BJ (cell line): Measurements from ENCODE around the gene LRRC59. TPM values are rescaled to one million over a fixed set of nuclear protein-coding genes. Genes with fewer than 3 reads are reported as not detected.

Experiments used
- CTCF ChIA-PET: fragments of 350-600 bp; formaldehyde crosslinking; extraction: SDS; loops from one replicate; lab custom pipeline; 2021; ENCODE audit warnings: antibody characterized with exemption, inconsistent platforms; lab: Yijun Ruan, JAX
- POLR2A ChIA-PET: fragments of 300-600 bp; sonication (Branson Sonifier 250); formaldehyde crosslinking; extraction: SDS; loops from one replicate; lab custom pipeline; 2021; ENCODE audit warnings: antibody characterized with exemption; lab: Charles Lee
- DNase-seq: peaks from one replicate; pipeline ENCODE4 v3.0.0-alpha.2; 2011; ENCODE audit warnings: low read depth
- H3K27me3 ChIP-seq: 2 replicates; pipeline ENCODE4 v1.6.0; 2011; ENCODE audit warnings: low read length; ENCODE audit not compliant: control insufficient read depth, insufficient read depth
- H3K36me3 ChIP-seq: 2 replicates; pipeline ENCODE4 v1.5.1; 2011; ENCODE audit warnings: low read length; ENCODE audit not compliant: control insufficient read depth, insufficient read depth
- H3K4me3 ChIP-seq: 2 replicates; pipeline ENCODE4 v1.5.1; 2011; ENCODE audit warnings: low read depth, mild to moderate bottlenecking, control low read depth, low read length
- polyA plus RNA-seq: library from polyadenylated mRNA; depleted of rRNA; stranded (reverse); fragments of >200 nt; gene quantifications from 2 replicates; pipeline ENCODE4 v1.2.3, GENCODE V29; 2011
- TF ChIP-seq, protein P1 (sequence below): IDR thresholded peaks from 2 replicates; pipeline ENCODE4 v1.5.1; 2011; ENCODE audit warnings: low read depth, mild to moderate bottlenecking, control low read depth, inconsistent platforms, low read length, moderate library complexity; ENCODE audit not compliant: insufficient read depth

Gene LRRC59
- polyA plus RNA-seq, 1 experiment: 110 TPM

DNA sequence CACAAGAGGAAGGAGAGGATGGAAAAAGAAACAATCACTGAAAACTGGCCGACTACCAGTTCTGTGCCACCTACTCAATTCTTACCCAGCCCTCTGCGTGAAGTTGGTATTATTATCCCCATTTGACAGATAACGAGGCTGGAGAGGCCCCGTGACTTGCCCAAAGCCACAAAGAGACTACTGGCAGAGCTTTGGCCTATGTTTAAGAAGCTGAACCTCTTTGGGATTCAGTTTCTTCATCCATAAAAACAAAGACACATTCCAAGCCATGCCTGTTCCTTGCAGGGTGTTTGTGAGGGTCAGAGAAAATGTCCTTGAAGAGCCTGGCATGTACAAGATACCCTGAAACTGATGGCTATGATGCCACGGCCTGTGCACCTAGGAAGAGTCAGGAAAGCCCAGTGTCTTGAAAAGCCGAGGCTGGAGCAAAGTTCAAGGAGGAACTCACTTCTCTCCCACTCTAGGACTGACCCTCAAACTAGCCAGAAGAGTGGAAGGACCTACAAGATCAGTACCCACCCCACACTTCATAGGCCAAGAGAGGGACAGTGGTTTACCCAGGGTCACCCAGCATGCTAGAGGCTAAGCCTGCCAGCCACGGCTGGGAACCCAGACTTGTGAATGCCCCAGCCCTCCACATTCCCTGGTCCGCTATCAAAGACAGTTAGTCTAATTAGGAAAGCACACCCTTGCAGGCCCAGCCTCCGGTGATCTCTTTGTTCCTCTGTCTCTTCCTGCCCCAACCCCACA lies 27.1 kb upstream of the LRRC59 start:
- ChIA-PET CTCF (interaction anchor here (1.0 to 1.1 kb wide), 2 partner anchors 27 to 59 kb away, joined by 3 read pairs; partner anchors contain the start of gene LRRC59), POLR2A (no interaction called here)
- Histone ChIP-seq H3K36me3 (no peaks in the 10 kb centered on the region), H3K27me3 (no peaks in the 10 kb centered on the region), H3K4me3 (no peak overlapping the region)
- TF ChIP-seq, protein P1, sequence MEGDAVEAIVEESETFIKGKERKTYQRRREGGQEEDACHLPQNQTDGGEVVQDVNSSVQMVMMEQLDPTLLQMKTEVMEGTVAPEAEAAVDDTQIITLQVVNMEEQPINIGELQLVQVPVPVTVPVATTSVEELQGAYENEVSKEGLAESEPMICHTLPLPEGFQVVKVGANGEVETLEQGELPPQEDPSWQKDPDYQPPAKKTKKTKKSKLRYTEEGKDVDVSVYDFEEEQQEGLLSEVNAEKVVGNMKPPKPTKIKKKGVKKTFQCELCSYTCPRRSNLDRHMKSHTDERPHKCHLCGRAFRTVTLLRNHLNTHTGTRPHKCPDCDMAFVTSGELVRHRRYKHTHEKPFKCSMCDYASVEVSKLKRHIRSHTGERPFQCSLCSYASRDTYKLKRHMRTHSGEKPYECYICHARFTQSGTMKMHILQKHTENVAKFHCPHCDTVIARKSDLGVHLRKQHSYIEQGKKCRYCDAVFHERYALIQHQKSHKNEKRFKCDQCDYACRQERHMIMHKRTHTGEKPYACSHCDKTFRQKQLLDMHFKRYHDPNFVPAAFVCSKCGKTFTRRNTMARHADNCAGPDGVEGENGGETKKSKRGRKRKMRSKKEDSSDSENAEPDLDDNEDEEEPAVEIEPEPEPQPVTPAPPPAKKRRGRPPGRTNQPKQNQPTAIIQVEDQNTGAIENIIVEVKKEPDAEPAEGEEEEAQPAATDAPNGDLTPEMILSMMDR: no peak
- DNase-seq: no peak

DNA sequence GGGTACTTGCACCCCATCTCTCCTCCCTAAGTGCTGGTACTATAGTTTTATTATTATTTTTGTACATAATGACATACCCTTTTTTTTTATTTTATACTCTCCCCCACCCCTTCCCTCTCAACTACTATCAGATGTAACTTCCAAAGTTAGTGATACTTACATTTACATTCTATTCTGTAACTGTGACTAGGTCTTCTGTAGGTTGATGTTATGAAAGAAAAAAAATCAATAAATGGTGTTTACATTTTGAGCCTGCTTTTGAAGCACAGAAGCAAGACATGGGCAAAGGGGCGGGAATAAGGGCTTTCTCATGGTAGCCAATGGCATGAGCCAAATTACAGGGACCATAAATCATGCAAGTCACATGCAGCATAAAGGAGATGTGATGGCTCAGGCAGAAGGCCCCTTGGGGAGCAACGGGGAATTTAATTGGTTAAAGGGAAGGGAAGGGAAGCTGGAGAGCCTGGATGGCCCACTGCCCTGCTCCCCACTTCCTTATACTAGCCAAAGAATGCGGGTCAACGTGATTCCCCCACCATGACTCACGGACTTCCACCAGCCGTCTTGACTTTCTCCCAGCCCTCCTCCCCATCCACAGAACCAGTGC lies 26.3 kb upstream of the LRRC59 start:
- ChIA-PET POLR2A (no interaction called here), CTCF (interaction anchor here (1.0 to 1.1 kb wide), 2 partner anchors 26 to 59 kb away, joined by 3 read pairs; partner anchors contain the start of gene LRRC59)
- H3K4me3 ChIP-seq: no peak overlapping the region

DNA sequence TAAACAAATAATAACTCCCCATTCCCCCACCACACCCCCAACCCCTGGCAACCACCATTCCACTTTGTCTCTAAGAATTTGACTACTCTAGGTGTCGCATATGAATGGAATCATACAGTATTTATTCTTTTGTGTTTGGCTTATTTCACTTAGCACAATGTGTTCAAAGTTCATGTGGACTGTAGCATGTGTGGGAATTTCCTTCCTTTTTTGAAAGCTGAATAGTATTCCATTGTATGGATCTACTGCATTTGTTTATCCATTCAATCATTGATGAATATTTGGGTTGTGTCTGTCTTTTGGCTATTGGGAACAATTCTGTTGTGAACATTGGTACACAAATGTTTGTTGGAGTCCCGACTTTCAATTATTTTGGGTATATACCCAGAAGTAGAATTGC lies 25.4 kb upstream of the LRRC59 start:
- Histone ChIP-seq H3K36me3 (no peaks in the 10 kb centered on the region), H3K27me3 (no peaks in the 10 kb centered on the region), H3K4me3 (no peak overlapping the region)
- TF ChIP-seq, protein P1: no peak
- DNase-seq: no peak
- POLR2A ChIA-PET: no interaction called here
- CTCF ChIA-PET: interaction anchor here (0.6 to 3.6 kb wide), 3 partner anchors 25 to 57 kb away, joined by 3 to 19 read pairs (median 3); partner anchors contain the start of gene LRRC59

More for the DNA sequence above, 26.3 kb upstream of the LRRC59 start:
- peak; percentile 44 for DNase-seq
- TF ChIP-seq, protein P1: no peak
- no peaks in the 10 kb centered on the region for H3K36me3 ChIP-seq
- no peaks in the 10 kb centered on the region for H3K27me3 ChIP-seq

DNA sequence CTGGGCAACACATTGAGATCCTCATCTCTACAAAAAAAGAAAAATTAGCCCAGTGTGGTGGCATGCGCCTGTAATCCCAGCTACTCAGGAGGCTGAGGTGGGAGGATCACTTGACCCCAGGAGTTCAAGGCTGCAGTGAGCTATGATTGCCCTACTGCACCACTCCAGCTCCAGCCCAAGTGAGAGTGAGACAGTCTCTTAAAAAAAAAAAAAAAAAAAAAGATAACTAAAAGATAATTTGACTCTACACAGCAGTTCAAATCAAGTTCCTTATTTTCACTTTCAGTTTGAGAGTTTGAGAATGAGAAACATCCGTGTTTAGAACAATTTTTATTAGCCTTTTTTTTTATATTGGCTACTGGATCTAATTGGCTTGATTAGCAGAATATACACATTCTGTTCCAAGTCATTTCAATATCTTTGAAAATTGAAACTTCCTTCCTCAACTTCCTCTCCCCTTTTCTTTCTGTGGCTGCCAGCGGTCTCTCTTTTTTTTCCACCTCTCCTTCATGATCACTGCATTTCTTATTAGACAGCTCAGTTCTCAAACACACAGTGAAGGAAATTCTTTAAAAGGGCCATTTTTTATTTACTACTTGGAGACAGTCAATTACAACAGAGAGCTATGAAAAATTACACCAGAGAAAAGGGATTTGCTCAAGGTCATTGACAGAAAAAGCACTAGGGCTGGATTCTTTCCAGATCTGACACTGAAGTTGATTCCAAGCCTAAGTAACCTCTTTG lies 24.2 kb upstream of the LRRC59 start:
- H3K36me3 ChIP-seq: no peaks in the 10 kb centered on the region
- H3K27me3 ChIP-seq: no peaks in the 10 kb centered on the region
- TF ChIP-seq, protein P1: no peak
- ChIA-PET CTCF (interaction anchor here (1.1 to 3.6 kb wide), 2 partner anchors 24 to 58 kb away, joined by 3 to 19 read pairs; partner anchors contain the start of gene LRRC59), POLR2A (no interaction called here)
- DNase-seq: no peak
- H3K4me3 ChIP-seq: no peak overlapping the region
